ENCODE results near the gene GLUL.

GRCh38 chr1:182433580-182433979, 42.0 kb upstream of the GLUL start:
- TF ChIP-seq, protein P1, sequence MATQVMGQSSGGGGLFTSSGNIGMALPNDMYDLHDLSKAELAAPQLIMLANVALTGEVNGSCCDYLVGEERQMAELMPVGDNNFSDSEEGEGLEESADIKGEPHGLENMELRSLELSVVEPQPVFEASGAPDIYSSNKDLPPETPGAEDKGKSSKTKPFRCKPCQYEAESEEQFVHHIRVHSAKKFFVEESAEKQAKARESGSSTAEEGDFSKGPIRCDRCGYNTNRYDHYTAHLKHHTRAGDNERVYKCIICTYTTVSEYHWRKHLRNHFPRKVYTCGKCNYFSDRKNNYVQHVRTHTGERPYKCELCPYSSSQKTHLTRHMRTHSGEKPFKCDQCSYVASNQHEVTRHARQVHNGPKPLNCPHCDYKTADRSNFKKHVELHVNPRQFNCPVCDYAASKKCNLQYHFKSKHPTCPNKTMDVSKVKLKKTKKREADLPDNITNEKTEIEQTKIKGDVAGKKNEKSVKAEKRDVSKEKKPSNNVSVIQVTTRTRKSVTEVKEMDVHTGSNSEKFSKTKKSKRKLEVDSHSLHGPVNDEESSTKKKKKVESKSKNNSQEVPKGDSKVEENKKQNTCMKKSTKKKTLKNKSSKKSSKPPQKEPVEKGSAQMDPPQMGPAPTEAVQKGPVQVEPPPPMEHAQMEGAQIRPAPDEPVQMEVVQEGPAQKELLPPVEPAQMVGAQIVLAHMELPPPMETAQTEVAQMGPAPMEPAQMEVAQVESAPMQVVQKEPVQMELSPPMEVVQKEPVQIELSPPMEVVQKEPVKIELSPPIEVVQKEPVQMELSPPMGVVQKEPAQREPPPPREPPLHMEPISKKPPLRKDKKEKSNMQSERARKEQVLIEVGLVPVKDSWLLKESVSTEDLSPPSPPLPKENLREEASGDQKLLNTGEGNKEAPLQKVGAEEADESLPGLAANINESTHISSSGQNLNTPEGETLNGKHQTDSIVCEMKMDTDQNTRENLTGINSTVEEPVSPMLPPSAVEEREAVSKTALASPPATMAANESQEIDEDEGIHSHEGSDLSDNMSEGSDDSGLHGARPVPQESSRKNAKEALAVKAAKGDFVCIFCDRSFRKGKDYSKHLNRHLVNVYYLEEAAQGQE (IDR thresholded peaks at IDR 0.05; ENCODE audit: insufficient read depth in 1 of 2, low read depth in 2 of 2, low read length in 2 of 2), result no peak
- TF ChIP-seq POLR2AphosphoS5 (IDR thresholded peaks at IDR 0.05; ENCODE audit: low read depth, low read length), result no peak
